Measurements from ENCODE around the gene NOXO1. TPM values are rescaled to one million over a fixed set of nuclear protein-coding genes. Genes with fewer than 3 reads are reported as not detected.

NOXO1 gene
- total and polyA plus RNA-seq, 9 of the 15 experiments (the other 6 are each of a cell fraction or from before 2014, with no cell fraction given) = not detected

DNA sequence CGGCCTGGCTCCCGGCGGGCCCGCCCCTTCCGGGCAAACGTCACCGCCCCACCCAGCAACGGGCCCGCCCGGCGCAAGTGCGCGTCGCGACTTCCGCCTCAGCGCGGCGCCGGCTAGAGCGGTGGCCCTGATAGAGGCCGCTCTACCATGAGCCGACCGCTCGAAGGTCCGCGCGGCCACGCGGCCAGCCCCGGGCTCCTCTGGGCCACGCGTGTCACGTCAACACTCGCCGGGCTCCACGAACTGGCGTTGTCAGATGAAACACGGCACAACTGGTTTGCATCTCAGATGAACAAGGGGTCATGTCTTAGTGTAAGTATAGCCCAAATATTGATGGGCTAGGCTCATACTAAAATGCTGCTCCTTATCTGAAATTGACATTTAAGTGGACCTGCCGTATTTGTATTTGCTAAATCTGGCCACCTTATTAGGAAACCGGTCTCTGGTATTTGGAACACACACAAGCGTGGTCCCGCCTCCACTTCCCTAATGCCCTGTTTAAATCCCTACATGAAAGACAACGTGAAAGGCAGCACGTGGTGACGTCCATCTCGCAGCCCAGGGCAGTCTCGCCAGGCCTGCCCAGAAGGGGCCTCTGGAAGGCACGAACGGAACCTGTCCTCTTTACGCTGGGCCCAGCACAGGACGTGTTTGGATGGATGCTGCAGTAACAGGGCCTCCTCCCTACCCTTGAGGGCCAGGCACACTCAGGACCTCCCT, 28.7 kb upstream of the NOXO1 start, which contains the start of gene ZNF598 (continued):
- TF ChIP-seq, protein P1, sequence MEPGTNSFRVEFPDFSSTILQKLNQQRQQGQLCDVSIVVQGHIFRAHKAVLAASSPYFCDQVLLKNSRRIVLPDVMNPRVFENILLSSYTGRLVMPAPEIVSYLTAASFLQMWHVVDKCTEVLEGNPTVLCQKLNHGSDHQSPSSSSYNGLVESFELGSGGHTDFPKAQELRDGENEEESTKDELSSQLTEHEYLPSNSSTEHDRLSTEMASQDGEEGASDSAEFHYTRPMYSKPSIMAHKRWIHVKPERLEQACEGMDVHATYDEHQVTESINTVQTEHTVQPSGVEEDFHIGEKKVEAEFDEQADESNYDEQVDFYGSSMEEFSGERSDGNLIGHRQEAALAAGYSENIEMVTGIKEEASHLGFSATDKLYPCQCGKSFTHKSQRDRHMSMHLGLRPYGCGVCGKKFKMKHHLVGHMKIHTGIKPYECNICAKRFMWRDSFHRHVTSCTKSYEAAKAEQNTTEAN (CRISPR knock-in tag; IDR thresholded peaks at IDR 0.05) = no peak
- TF ChIP-seq RBM15 (IDR thresholded peaks at IDR 0.05; ENCODE audit: insufficient read depth, low read length) = no peak
- TF ChIP-seq ATF7 (IDR thresholded peaks at IDR 0.05) = peak; percentile 85
- peak; percentile 44; the same call in 1 of the 2 replicates for TF ChIP-seq JUND (IDR thresholded peaks at IDR 0.05; ENCODE audit: borderline replicate concordance, low read depth, low read length)
- no peak; the same call in 2 of the 3 replicates for TF ChIP-seq JUND (tag; IDR thresholded peaks at IDR 0.05; ENCODE audit: borderline replicate concordance, low read depth, low read length)
- TF ChIP-seq, protein P2, sequence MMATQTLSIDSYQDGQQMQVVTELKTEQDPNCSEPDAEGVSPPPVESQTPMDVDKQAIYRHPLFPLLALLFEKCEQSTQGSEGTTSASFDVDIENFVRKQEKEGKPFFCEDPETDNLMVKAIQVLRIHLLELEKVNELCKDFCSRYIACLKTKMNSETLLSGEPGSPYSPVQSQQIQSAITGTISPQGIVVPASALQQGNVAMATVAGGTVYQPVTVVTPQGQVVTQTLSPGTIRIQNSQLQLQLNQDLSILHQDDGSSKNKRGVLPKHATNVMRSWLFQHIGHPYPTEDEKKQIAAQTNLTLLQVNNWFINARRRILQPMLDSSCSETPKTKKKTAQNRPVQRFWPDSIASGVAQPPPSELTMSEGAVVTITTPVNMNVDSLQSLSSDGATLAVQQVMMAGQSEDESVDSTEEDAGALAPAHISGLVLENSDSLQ (IDR thresholded peaks at IDR 0.05) = peak; percentile 26; the same call in 1 of the 2 replicates
- TF ChIP-seq HSF4 (CRISPR knock-in tag; IDR thresholded peaks at IDR 0.05; ENCODE audit: borderline replicate concordance) = no peak
- peak; percentile 95 for TF ChIP-seq ZFX (CRISPR knock-in tag; IDR thresholded peaks at IDR 0.05)
- TF ChIP-seq NCOA2 (IDR thresholded peaks at IDR 0.05; ENCODE audit: partially characterized antibody in 2 of 2) = no peak
- no peak for TF ChIP-seq ZNF311 (CRISPR knock-in tag; IDR thresholded peaks at IDR 0.05)
- TF ChIP-seq SMARCC2 (IDR thresholded peaks at IDR 0.05; ENCODE audit: low read depth) = no peak
- no peak for TF ChIP-seq RUNX1 (IDR thresholded peaks at IDR 0.05; ENCODE audit: low read depth)
- 0 out of 2 replicates have a peak, but pooled peaks have one; percentile 22 for TF ChIP-seq ARID1B (IDR thresholded peaks at IDR 0.05)
- no peak for TF ChIP-seq THRAP3 (IDR thresholded peaks at IDR 0.05; ENCODE audit: borderline replicate concordance)
- no peak for TF ChIP-seq EWSR1 (IDR thresholded peaks at IDR 0.05; ENCODE audit: borderline replicate concordance, low read depth, partially characterized antibody)
- TF ChIP-seq ZNF696 (CRISPR knock-in tag; conservative IDR thresholded peaks at IDR 0.05) = no peak
- no peak for TF ChIP-seq CBX1 (IDR thresholded peaks at IDR 0.05; ENCODE audit: low read depth)
- TF ChIP-seq BDP1 (IDR thresholded peaks at IDR 0.05; ENCODE audit: insufficient read depth, insufficient read length) = no peak
- peak; percentile 60 for TF ChIP-seq SOX6 (IDR thresholded peaks at IDR 0.05)
- TF ChIP-seq, protein P3, sequence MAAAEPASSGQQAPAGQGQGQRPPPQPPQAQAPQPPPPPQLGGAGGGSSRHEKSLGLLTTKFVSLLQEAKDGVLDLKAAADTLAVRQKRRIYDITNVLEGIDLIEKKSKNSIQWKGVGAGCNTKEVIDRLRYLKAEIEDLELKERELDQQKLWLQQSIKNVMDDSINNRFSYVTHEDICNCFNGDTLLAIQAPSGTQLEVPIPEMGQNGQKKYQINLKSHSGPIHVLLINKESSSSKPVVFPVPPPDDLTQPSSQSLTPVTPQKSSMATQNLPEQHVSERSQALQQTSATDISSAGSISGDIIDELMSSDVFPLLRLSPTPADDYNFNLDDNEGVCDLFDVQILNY (CRISPR knock-in tag; IDR thresholded peaks at IDR 0.05) = peak; percentile 10; the same call in 1 of the 2 replicates
- TF ChIP-seq ZNF184 (CRISPR knock-in tag; IDR thresholded peaks at IDR 0.05) = no peak
- TF ChIP-seq BRD9 (IDR thresholded peaks at IDR 0.05; ENCODE audit: low read depth, partially characterized antibody) = no peak
- peak; percentile 88 for TF ChIP-seq NFRKB (IDR thresholded peaks at IDR 0.05; ENCODE audit: low read depth)
- TF ChIP-seq, protein P4, sequence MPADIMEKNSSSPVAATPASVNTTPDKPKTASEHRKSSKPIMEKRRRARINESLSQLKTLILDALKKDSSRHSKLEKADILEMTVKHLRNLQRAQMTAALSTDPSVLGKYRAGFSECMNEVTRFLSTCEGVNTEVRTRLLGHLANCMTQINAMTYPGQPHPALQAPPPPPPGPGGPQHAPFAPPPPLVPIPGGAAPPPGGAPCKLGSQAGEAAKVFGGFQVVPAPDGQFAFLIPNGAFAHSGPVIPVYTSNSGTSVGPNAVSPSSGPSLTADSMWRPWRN (IDR thresholded peaks at IDR 0.05; ENCODE audit: low read depth) = 0 out of 2 replicates have a peak, but pooled peaks have one; percentile 17

All from K562 (cell line).